HepG2 (cell line): ENCODE measurements around the gene MGMT. TPM values are rescaled to one million over a fixed set of nuclear protein-coding genes. Genes with fewer than 3 reads are reported as not detected.

Experiments
- ATAC-seq: fragments of 200-7000 bp; cut with Tn5 transposase; 3 replicates; pipeline ENCODE4 v1.9.1; 2020; ENCODE audit warnings: mild to moderate bottlenecking, moderate library complexity
- BruUV-seq: library from RNA; stranded (reverse); fragments of 400-500 nt; replicated peaks from 2 replicates; lab custom pipeline; 2021; lab: Mats Ljungman, UMichigan
- CTCF ChIA-PET: fragments of 300-600 bp; formaldehyde crosslinking; extraction: SDS; loops from one replicate; lab custom pipeline; 2021; ENCODE audit warnings: low total read pairs, inconsistent platforms, low intra/inter-chr PET ratio; lab: Yijun Ruan, JAX
- POLR2A ChIA-PET: fragments of 350-600 bp; sonication (Branson Sonifier 250); formaldehyde crosslinking; loops from one replicate; lab custom pipeline; 2020; ENCODE audit warnings: antibody characterized with exemption, inconsistent platforms; lab: Yijun Ruan, JAX
- DNase-seq: peaks from one replicate; pipeline ENCODE4 v3.0.0-alpha.2; 2015; ENCODE audit warnings: low spot score
- FAIRE-seq: peaks from 3 replicates; lab custom pipeline; 2011; peaks lifted over from hg19 to GRCh38; lab: Jason Lieb, UNC
- H2AFZ ChIP-seq: one replicate; pipeline ENCODE4 v1.6.1; 2011; ENCODE audit warnings: low read length, inconsistent platforms
- H3K27ac ChIP-seq: fragments of 300-600 bp; 3 replicates; pipeline ENCODE4 v1.8.0; 2011; ENCODE audit warnings: mixed run types, mild to moderate bottlenecking, mixed read lengths, low read length, inconsistent platforms; ENCODE audit not compliant: insufficient read depth; ENCODE audit errors: extremely low read length
- H3K27me3 ChIP-seq, 2 experiments: fragments of 200-600 bp in 1 of 2; 2 replicates in 1 of 2; 3 replicates in 1 of 2; pipeline versions ENCODE4 v1.6.0 to v1.8.0; 2011; ENCODE audit warnings: low read length in 2 of 2, mild to moderate bottlenecking in 2 of 2, moderate library complexity in 2 of 2, inconsistent platforms in 1 of 2; ENCODE audit not compliant: insufficient read depth in 2 of 2, control insufficient read depth in 1 of 2
- H3K36me3 ChIP-seq, 2 experiments: fragments of 200-600 bp in 1 of 2; replicated peaks in 1 of 2; 2 replicates in 1 of 2; 3 replicates in 1 of 2; pipeline versions ENCODE4 v1.5.1 to v1.8.0; 2011; ENCODE audit warnings: low read length in 2 of 2, inconsistent platforms in 1 of 2; ENCODE audit not compliant: insufficient read depth in 2 of 2, control insufficient read depth in 1 of 2
- H3K4me1 ChIP-seq: 2 replicates; pipeline ENCODE4 v1.5.1; 2012; ENCODE audit warnings: low read length, inconsistent platforms; ENCODE audit not compliant: insufficient read depth
- H3K4me2 ChIP-seq: 2 replicates; pipeline ENCODE4 v1.6.0; 2011; ENCODE audit warnings: low read depth, low read length, inconsistent platforms
- H3K4me3 ChIP-seq, 3 experiments: fragments of 200-600 bp in 1 of 3; sonication (generic), shearing (Covaris generic) in 1 of 3; replicated peaks in 1 of 3; 2 replicates each; pipeline ENCODE4 v1.5.1; 2011 to 2016; ENCODE audit warnings: low read length in 3 of 3, inconsistent platforms in 2 of 3, low read depth in 2 of 3, mild to moderate bottlenecking in 2 of 3, control low read depth in 1 of 3, mixed read lengths in 1 of 3; ENCODE audit not compliant: insufficient read depth in 1 of 3
- H3K79me2 ChIP-seq: one replicate; pipeline ENCODE4 v1.6.1; 2011; ENCODE audit warnings: low read length, inconsistent platforms; ENCODE audit not compliant: insufficient read depth
- H3K9ac ChIP-seq: 2 replicates; pipeline ENCODE4 v1.6.0; 2011; ENCODE audit warnings: mild to moderate bottlenecking, low read depth, low read length, inconsistent platforms; ENCODE audit not compliant: insufficient read depth
- H3K9me3 ChIP-seq: 2 replicates; pipeline ENCODE4 v1.5.1; 2012; ENCODE audit warnings: mild to moderate bottlenecking, low read length
- H4K20me1 ChIP-seq: 2 replicates; pipeline ENCODE4 v1.6.0; 2011; ENCODE audit warnings: inconsistent platforms, mild to moderate bottlenecking, low read length, moderate library complexity; ENCODE audit not compliant: insufficient read depth
- ATRX ChIP-seq: sonication (generic); formaldehyde crosslinking; IDR thresholded peaks from 2 replicates; pipeline ENCODE4 v1.4.0; 2020; ENCODE audit warnings: missing genetic modification reagents, borderline replicate concordance
- EEA1 ChIP-seq: sonication (generic); formaldehyde crosslinking; IDR thresholded peaks from 2 replicates; pipeline ENCODE4 v1.5.1; 2020; ENCODE audit warnings: mild to moderate bottlenecking, missing genetic modification reagents, borderline replicate concordance
- ERF ChIP-seq: IDR thresholded peaks from 2 replicates; pipeline ENCODE4 v1.6.1; 2018; ENCODE audit warnings: missing biosample characterization, missing genetic modification reagents
- FOXA3 ChIP-seq: IDR thresholded peaks from 2 replicates; pipeline ENCODE4 v1.6.1; 2016; ENCODE audit warnings: missing genetic modification reagents, missing compliant biosample characterization
- GABPA ChIP-seq, 2 experiments: IDR thresholded peaks; 2 replicates each; pipeline ENCODE4 v1.6.1; 2011 to 2016; ENCODE audit warnings: low read depth in 2 of 2, low read length in 1 of 2, missing biosample characterization in 1 of 2, missing genetic modification characterization in 1 of 2
- GATAD1 ChIP-seq: IDR thresholded peaks from 2 replicates; pipeline ENCODE4 v1.6.1; 2016; ENCODE audit warnings: missing genetic modification reagents, missing compliant biosample characterization
- HNRNPLL ChIP-seq: fragments of 200-400 bp; formaldehyde crosslinking; IDR thresholded peaks from 2 replicates; pipeline ENCODE4 v1.6.1; 2017; ENCODE audit warnings: mild to moderate bottlenecking, low read depth, low read length; ENCODE audit not compliant: poor library complexity, severe bottlenecking
- HOXA3 ChIP-seq: sonication (generic); formaldehyde crosslinking; IDR thresholded peaks from 2 replicates; pipeline ENCODE4 v1.5.0; 2020; ENCODE audit warnings: missing genetic modification reagents
- MAFF ChIP-seq: IDR thresholded peaks from 2 replicates; pipeline ENCODE4 v1.6.1; 2011; ENCODE audit warnings: low read depth, low read length, improper control_type of control experiment
- MIXL1 ChIP-seq: IDR thresholded peaks from 2 replicates; pipeline ENCODE4 v1.6.1; 2016
- MTF2 ChIP-seq: sonication (generic); formaldehyde crosslinking; IDR thresholded peaks from 2 replicates; pipeline ENCODE4 v1.5.0; 2020; ENCODE audit warnings: missing genetic modification reagents, borderline replicate concordance
- SIX1 ChIP-seq: sonication (generic); formaldehyde crosslinking; IDR thresholded peaks from 2 replicates; pipeline ENCODE4 v1.4.0; 2020; ENCODE audit warnings: missing genetic modification reagents, borderline replicate concordance
- SRSF4 ChIP-seq: fragments of 200-400 bp; formaldehyde crosslinking; IDR thresholded peaks from one replicate; pipeline ENCODE4 v1.6.1; 2018; ENCODE audit warnings: mild to moderate bottlenecking, low read depth, low read length, moderate library complexity; ENCODE audit not compliant: poor library complexity, severe bottlenecking
- ZNF224 ChIP-seq: sonication (generic); formaldehyde crosslinking; IDR thresholded peaks from 2 replicates; pipeline ENCODE4 v1.5.0; 2020; ENCODE audit warnings: mild to moderate bottlenecking, missing genetic modification reagents
- ZNF232 ChIP-seq: sonication (generic); formaldehyde crosslinking; IDR thresholded peaks from 2 replicates; pipeline ENCODE4 v1.4.0; 2020; ENCODE audit warnings: missing genetic modification reagents, borderline replicate concordance
- ZNF431 ChIP-seq: sonication (generic); formaldehyde crosslinking; IDR thresholded peaks from 2 replicates; pipeline ENCODE4 v1.9.0; 2022; ENCODE audit warnings: missing genetic modification reagents, low read depth, mild to moderate bottlenecking, borderline replicate concordance
- ZNF589 ChIP-seq: sonication (generic); formaldehyde crosslinking; conservative IDR thresholded peaks from 2 replicates; pipeline ENCODE4 v1.8.0; 2022; ENCODE audit warnings: mild to moderate bottlenecking, moderate library complexity, missing genetic modification reagents
- ZNF780A ChIP-seq: sonication (generic); formaldehyde crosslinking; IDR thresholded peaks from 2 replicates; pipeline ENCODE4 v1.8.0; 2022; ENCODE audit warnings: mild to moderate bottlenecking, missing genetic modification reagents, moderate library complexity
- WGBS: methylation state at CpG from one replicate; pipeline ENCODE4 v1.1.6; 2017; ENCODE audit warnings: low lambda C conversion rate; 5-methylcytosine and 5-hydroxymethylcytosine counted together
- in situ Hi-C: cut with HindIII; loops from 2 replicates; pipeline ENCODE4 v1.10.0; 2017; ENCODE audit warnings: low pct_unique_long_range_greater_than_20kb; ENCODE audit not compliant: extremely low pct_ligation_motif_present
- intact Hi-C: fragments of 100-400 bp; cut with micrococcal nuclease; formaldehyde crosslinking; loops from one replicate; pipeline ENCODE4 v1.10.0; 2022; ENCODE audit not compliant: unreplicated experiment
- polyA plus RNA-seq, 8 experiments: library from polyadenylated mRNA; depleted of rRNA in 3 of 8; stranded (reverse) in 7 of 8; unstranded in 1 of 8; fragments of >200 nt; fragmentation: Illumina TruSeq in 4 of 8; extraction: Trizol in 4 of 8; gene quantifications; 2 replicates each; pipeline versions ENCODE4 v1.2.1 to v1.2.3, GENCODE V29; 2011 to 2016; ENCODE audit warnings: low read depth in 4 of 8, missing spikeins in 1 of 8, mixed read lengths in 1 of 8; ENCODE audit not compliant: insufficient read depth in 1 of 8
- total RNA-seq, 5 experiments: library from RNA; depleted of rRNA; stranded (reverse); fragments of >200 nt; fragmentation: Illumina TruSeq; extraction: Trizol; gene quantifications; 2 replicates each; pipeline ENCODE4 v1.2.3, GENCODE V29; 2016; ENCODE audit warnings: low read depth in 1 of 5
- TF ChIP-seq, protein P1 (sequence below): sonication (generic); formaldehyde crosslinking; IDR thresholded peaks from 2 replicates; pipeline ENCODE4 v1.4.0; 2020; ENCODE audit warnings: missing genetic modification reagents, mild to moderate bottlenecking, borderline replicate concordance

The MGMT gene
- total and polyA plus RNA-seq, 2 of the 13 experiments (the other 11 are each of a cell fraction or from before 2014, with no cell fraction given): 12.0 to 19.5 TPM

- ChIA-PET CTCF (no interaction called here), POLR2A (no interaction called here)
- H3K4me1 ChIP-seq: no peaks in the 10 kb centered on the region
- FAIRE-seq (no peak), ATAC-seq (no peak), DNase-seq (no peak)
- H3K79me2 ChIP-seq: no peaks in the 10 kb centered on the region
- TF ChIP-seq ZNF431 (CRISPR knock-in tag) (no peak), HNRNPLL (no peak), MAFF (no peak), ZNF232 (CRISPR knock-in tag) (no peak)
- TF ChIP-seq, protein P1, sequence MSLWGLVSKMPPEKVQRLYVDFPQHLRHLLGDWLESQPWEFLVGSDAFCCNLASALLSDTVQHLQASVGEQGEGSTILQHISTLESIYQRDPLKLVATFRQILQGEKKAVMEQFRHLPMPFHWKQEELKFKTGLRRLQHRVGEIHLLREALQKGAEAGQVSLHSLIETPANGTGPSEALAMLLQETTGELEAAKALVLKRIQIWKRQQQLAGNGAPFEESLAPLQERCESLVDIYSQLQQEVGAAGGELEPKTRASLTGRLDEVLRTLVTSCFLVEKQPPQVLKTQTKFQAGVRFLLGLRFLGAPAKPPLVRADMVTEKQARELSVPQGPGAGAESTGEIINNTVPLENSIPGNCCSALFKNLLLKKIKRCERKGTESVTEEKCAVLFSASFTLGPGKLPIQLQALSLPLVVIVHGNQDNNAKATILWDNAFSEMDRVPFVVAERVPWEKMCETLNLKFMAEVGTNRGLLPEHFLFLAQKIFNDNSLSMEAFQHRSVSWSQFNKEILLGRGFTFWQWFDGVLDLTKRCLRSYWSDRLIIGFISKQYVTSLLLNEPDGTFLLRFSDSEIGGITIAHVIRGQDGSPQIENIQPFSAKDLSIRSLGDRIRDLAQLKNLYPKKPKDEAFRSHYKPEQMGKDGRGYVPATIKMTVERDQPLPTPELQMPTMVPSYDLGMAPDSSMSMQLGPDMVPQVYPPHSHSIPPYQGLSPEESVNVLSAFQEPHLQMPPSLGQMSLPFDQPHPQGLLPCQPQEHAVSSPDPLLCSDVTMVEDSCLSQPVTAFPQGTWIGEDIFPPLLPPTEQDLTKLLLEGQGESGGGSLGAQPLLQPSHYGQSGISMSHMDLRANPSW: no peak
- no peaks in the 10 kb centered on the region for H4K20me1 ChIP-seq
- WGBS: 89% methylated on average over 11 of the region's 11 CpGs
- no peak overlapping the region for H2AFZ ChIP-seq
- H3K27ac ChIP-seq: no peak overlapping the region
- H3K9me3 ChIP-seq: peaks cover 5% of the 10 kb centered on the region; the same call in 1 of the 2 replicates
- no peak overlapping the region for H3K4me3 ChIP-seq
- no peaks in the 10 kb centered on the region for H3K36me3 ChIP-seq
- H3K9ac ChIP-seq: no peak overlapping the region
- no peak overlapping the region for H3K4me2 ChIP-seq
- intact Hi-C loops (no loop called here), in situ Hi-C loops (no loop called here)
- BruUV-seq: no TSS peak
- H3K27me3 ChIP-seq: no peaks in the 10 kb centered on the region
These were observed 210.4 kb downstream of the MGMT start for GRCh38 chr10:129677377-129677927.

- Histone ChIP-seq H3K9me3 (peaks cover 5% of the 10 kb centered on the region; the same call in 1 of the 2 replicates), H3K4me1 (no peaks in the 10 kb centered on the region), H3K27ac (no peak overlapping the region), H3K79me2 (no peaks in the 10 kb centered on the region), H3K9ac (no peak overlapping the region), H3K36me3 (no peaks in the 10 kb centered on the region), H3K4me2 (no peak overlapping the region), H2AFZ (no peak overlapping the region), H3K27me3 (no peaks in the 10 kb centered on the region), H4K20me1 (no peaks in the 10 kb centered on the region), H3K4me3 (no peak overlapping the region)
- in situ Hi-C loops (no loop called here), intact Hi-C loops (no loop called here)
- 42% methylated on average over 3 of the region's 4 CpGs for WGBS
- DNase-seq: no peak
- ChIA-PET CTCF (no interaction called here), POLR2A (no interaction called here)
- no peak for ATAC-seq
- FAIRE-seq: no peak
- no TSS peak for BruUV-seq
- TF ChIP-seq FOXA3 (CRISPR knock-in tag) (no peak), SIX1 (CRISPR knock-in tag) (no peak), SRSF4 (no peak), GATAD1 (CRISPR knock-in tag) (no peak), ZNF589 (no peak), MTF2 (CRISPR knock-in tag) (no peak), ZNF780A (CRISPR knock-in tag) (no peak), ZNF224 (no peak), ERF (no peak), HOXA3 (CRISPR knock-in tag) (no peak), GABPA (IDR thresholded peaks at IDR 0.05; ENCODE audit: low read depth, low read length) (no peak), GABPA (CRISPR knock-in tag; IDR thresholded peaks at IDR 0.05; ENCODE audit: low read depth) (no peak), MIXL1 (CRISPR knock-in tag) (no peak), ATRX (CRISPR knock-in tag) (no peak), EEA1 (CRISPR knock-in tag) (no peak)
These were observed 211.1 kb downstream of the MGMT start for GRCh38 chr10:129678186-129678585.
